Measurements from ENCODE around the gene PCDHGA6.

Gene PCDHGA6

DNA sequence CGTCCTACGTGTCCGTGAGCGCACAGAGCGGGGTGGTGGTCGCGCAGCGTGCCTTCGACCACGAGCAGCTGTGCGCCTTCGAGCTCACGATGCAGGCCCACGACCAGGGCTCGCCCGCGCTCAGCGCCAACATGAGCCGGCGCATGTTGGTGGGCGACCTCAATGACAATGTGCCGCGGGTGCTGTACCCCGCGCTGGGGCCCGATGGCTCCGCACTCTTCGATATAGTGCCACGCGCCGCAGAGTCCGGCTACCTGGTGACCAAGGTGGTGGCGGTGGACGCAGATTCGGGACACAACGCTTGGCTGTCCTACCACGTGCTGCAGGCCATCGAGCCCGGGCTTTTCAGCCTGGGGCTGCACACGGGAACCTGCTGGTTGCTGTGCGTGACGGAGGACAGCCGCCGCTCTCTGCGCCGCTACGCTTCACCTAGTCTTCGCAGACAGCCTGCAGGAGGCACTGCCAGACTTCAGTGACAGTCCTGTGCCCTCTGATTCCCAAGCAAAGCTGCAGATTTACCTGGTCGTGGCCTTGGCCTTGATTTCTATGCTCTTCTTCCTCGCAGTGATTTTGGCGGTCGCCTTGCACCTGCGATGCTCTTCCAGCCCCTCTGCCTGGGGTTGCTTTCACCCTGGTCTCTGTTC lies 54.2 kb downstream of the PCDHGA6 start:
- ChIA-PET POLR2A (ENCODE audit: low non-redundant PET) (no interaction called here), CTCF (interaction anchor here (0.5 to 0.8 kb wide), 3 partner anchors 10 to 80 kb away, joined by 3 to 5 read pairs (median 4); partner anchors contain the start of gene PCDHGB7)
- no peak for DNase-seq (ENCODE audit: low spot score)
- TF ChIP-seq, protein P1, sequence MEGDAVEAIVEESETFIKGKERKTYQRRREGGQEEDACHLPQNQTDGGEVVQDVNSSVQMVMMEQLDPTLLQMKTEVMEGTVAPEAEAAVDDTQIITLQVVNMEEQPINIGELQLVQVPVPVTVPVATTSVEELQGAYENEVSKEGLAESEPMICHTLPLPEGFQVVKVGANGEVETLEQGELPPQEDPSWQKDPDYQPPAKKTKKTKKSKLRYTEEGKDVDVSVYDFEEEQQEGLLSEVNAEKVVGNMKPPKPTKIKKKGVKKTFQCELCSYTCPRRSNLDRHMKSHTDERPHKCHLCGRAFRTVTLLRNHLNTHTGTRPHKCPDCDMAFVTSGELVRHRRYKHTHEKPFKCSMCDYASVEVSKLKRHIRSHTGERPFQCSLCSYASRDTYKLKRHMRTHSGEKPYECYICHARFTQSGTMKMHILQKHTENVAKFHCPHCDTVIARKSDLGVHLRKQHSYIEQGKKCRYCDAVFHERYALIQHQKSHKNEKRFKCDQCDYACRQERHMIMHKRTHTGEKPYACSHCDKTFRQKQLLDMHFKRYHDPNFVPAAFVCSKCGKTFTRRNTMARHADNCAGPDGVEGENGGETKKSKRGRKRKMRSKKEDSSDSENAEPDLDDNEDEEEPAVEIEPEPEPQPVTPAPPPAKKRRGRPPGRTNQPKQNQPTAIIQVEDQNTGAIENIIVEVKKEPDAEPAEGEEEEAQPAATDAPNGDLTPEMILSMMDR (conservative IDR thresholded peaks at IDR 0.05; ENCODE audit: low read depth) = no peak
- no peak overlapping the region for H3K27ac ChIP-seq

Data from RWPE1 (cell line).